GM21423 (cell line): Measurements from ENCODE around the gene RAB5A.
"Not testable (repeated sequence)": the region's sequence is repeated elsewhere in the genome, so short reads cannot be mapped to it uniquely, and the experiment has no call there.

Experiments used
- ATAC-seq: cut with Tn5 transposase; IDR thresholded peaks from one replicate; pipeline ENCODE4 v1.9.1; 2021; ENCODE audit warnings: mild to moderate bottlenecking, moderate library complexity; ENCODE audit not compliant: unreplicated experiment

RAB5A gene

GRCh38 chr3:19947549-19948225 is 790 bp downstream of the RAB5A start:
- ATAC-seq, result peak; percentile 15

DNA sequence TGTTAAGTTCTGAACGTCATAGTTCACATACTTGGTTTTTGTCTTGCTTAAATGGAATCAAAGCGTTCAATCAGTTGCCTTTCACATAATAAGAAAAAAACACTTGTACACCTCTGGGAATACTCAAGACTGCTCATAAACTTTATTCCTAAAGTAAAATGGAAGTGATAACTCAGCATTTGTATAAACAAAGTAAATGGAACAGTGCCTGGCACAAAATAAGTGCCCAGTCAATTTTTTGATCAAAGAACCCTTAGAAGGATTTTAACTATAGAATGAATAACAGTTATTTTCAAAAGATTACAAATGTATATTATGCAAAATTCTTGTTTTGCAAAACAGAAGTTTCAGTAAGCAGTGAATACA is 1.3 kb downstream of the RAB5A start:
- no peak for ATAC-seq

DNA sequence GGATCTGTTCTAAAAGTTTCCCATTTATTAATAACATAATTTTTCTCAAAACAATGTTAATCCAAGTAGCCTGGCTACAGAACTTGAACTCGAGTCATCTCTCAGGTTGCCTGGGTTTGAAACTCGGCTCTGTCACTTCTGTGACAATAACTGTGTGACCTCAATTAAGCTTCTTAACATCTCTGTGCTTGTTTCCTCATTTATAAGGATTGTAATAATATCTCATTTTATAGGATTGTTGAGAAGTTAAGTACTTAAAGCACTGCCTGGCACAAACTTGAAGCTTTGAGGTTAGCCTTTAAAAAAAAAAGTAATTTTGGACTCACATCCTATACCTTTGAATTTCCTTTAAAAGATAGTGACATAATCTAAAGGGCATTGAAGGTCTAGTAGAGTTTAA is 3.4 kb downstream of the RAB5A start:
- ATAC-seq, result no peak

DNA sequence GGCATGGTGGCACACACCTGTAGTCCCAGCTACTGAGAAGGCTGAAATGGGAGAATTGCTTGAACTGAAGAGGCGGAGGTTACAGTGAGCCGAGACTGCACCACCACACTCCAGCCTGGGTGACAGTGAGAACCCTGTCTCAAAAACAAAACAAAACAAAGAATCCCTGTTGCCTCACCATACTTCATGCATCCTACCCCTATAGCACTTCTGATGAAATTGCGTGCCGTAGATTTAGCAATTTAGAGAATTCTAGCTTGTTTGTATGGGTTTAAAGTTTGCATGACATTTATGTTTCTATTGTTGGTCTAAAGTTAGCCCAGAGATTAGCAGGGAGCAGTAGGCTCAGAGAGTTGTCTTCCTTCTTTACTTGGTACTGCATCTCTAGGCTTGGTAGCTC is 7.8 kb downstream of the RAB5A start:
- ATAC-seq, result no peak

GRCh38 chr3:19957354-19957753 is 10.5 kb downstream of the RAB5A start:
- not testable (repeated sequence) for ATAC-seq

DNA sequence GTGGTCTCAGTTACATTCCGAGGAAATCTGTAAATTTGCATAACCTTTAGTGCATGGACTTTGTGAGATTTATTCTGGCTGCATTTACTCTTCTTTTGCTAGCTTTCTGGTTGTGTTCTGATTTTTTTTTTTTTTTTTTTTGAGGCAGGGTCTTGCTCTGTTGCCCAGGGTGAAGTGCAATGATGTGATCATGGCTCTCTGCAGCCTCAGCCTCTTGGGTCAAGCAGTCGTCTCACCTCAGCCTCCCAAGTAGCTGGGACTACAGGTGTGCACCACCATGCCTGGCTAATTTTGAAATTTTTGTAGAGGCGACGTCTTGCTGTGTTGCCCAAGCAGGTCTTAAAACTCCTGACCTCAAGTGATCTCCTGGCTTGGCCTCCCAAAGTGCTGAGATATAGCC is 12.6 kb downstream of the RAB5A start:
- ATAC-seq, result no peak

DNA sequence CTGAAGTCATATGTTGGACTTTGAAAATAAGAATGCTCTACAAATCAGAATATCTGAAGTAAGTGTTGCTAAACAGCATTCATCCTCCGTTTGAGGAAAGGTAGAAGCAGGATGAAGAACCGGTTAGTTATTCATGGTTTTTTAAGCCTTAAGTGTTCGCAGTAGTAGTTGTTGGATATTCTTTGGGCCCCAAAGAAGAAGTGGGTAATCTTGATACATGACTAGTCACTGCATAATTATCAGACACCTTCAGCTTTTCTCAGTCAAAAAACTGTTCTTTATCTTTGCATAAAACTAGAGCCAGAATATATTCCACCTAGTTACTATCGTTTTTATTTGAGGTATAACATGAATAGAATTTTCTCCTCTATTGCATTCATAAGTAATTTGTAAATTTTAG is 13.8 kb downstream of the RAB5A start:
- ATAC-seq, result no peak

DNA sequence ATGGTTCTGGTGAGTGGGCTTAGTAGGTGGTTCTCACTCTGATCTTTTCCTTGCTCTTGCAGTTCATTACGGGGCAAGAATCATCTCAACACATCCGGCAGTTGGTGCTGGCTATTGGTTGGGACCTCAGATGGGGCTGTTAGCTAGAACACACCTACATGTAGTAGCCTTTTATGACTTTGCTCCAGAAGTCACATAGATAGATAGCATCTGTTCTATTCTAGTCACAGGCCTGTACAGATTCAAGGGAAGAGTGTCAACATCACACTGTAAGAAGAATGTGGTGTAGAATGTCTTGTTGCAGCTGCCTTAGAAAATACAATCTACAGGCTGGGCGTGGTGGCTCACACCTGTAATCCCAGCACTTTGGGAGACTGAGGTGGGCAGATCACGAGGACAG is 15.1 kb downstream of the RAB5A start:
- no peak for ATAC-seq

DNA sequence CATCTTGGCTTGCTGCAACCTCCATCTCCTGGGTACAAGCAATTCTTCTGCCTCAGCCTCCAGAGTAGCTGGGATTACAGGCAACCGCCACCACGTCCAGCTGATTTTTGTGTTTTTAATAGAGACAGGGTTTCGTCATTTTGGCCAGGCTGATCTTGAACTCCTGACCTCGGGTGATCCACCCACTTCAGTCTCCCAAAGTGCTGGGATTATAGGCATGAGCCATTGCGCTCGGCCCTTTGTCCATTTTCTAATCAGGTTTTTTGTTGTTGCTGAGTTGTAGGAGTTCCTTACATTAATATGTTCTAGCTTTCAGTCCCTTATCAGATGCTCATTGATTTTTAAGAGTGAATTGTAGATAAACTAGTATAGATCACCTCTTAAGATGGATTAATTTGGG is 20.3 kb downstream of the RAB5A start:
- no peak for ATAC-seq

- no peak for ATAC-seq
Measured at GRCh38 chr3:19967812-19968211, 20.9 kb downstream of the RAB5A start.

- no peak for ATAC-seq
Measured at GRCh38 chr3:19970327-19970726, 23.4 kb downstream of the RAB5A start.

GRCh38 chr3:19972054-19972453 is 25.2 kb downstream of the RAB5A start:
- no peak for ATAC-seq

DNA sequence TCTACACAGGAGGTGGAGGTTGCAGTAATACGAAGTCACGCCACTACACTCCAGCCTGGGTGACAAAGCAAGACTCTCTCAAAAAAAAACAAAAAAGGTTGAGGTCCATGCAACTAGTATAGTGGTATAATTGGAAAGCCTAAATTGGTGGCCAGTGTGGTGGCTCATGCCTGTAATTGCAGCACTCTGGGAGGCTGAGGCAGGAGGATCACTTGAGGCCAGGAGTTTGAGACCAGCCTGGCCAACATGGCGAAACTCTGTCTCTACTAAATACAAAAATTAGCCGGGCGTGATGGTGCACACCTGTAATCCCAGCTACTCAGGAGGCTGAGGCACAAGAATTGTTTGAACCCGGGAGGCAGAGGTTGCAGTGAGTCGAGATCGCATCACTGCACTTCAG is 42.0 kb downstream of the RAB5A start:
- not testable (repeated sequence) for ATAC-seq

GRCh38 chr3:19994796-19995195 is 47.9 kb downstream of the RAB5A start:
- no peak for ATAC-seq

DNA sequence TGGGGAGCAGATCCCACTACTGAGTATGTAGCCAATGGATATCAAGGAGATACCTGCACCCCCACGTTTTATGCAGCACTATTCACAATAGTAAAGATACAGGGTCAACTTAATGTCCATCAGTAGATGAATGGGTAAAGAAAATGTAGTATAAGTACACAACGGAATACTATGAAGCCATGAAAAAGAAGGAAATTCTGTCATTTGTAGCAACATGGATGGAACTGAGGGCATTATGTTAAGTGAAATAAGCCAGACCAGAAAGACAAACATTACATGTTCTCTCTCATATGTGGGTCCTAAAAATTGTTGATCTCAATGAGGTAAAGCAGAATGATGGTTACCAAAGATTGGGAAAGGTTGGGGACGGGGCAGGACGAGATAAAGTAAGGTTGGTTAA is 50.6 kb downstream of the RAB5A start:
- ATAC-seq, result no peak

DNA sequence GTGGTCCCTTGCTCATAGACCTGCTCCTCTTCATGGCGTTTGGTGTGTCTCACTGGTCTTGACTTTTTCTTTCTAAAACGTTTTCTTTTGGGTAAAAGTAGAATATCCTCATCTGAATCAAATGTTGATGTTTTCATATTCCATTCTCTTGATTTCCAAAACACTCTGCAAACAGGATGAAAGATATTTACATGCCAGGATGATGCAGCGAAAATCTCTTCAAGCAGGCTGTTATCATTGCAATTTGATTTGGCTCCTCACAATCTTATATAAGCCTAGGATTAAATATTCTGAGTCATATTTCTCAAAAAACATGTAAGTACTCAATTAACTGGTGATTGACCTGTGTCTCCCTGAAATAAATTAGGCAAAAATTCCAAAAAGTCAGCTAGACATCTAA is 55.0 kb downstream of the RAB5A start:
- ATAC-seq, result no peak

- no peak for ATAC-seq
Measured at GRCh38 chr3:20007960-20008359, 61.1 kb downstream of the RAB5A start.

GRCh38 chr3:20008646-20009045 is 61.7 kb downstream of the RAB5A start:
- no peak for ATAC-seq

- ATAC-seq, result no peak
Measured at GRCh38 chr3:20012164-20012563, 65.3 kb downstream of the RAB5A start, which contains the start of gene PP2D1. TSS of gene PP2D1 (minus strand) at chr3:20012264. CDS start at chr3:20012072, 192 bp downstream.

DNA sequence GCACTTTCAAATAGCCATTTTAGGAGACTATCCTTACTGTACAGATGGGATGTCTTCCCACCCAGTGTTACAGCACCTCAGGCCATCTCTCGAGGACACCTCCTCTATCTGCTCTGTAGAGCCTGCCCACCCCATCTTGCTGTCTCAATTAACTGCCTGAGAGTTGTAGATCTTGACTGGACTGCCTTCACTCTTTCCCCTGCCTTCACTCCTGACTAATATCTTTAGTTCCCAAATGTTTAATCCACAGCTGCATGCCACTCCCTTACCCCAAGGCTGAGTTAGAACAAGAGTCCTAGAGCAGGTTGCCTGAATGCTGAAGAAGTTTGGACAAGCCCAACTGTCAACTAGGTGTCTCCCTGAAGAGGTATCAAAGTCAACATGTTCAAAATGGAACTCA is 66.5 kb downstream of the RAB5A start:
- no peak for ATAC-seq

GRCh38 chr3:20015525-20015924 is 68.6 kb downstream of the RAB5A start:
- no peak for ATAC-seq

- not testable (repeated sequence) for ATAC-seq
Measured at GRCh38 chr3:20016076-20016475, 69.2 kb downstream of the RAB5A start.

GRCh38 chr3:20022954-20023622 is 76.2 kb downstream of the RAB5A start:
- no peak for ATAC-seq
